ENCODE measurements around the gene ZNF827.
"Not testable (repeated sequence)": the region's sequence is repeated elsewhere in the genome, so short reads cannot be mapped to it uniquely, and the experiment has no call there.

Gene ZNF827

GRCh38 chr4:145861336-145862318 is 77.0 kb downstream of the ZNF827 start:
- no peak for DNase-seq

DNA sequence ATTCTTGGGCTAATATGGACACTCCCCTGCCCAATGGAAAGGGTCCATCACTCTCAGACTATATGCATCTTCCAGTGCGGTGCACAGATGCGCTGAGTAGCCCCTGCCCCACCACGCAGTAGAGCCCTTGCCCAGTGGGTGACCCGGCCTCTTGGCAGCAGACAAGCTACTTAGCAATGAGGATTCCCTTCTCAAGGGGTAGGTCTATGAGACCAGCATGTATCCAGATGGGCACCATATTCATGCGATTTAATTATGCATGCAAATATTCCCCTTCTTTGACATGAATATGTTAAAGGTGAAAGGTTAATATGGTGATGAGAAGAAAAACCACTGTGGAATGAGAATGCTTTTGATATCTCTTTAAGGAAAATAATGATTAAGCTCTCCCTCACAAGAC is 77.7 kb downstream of the ZNF827 start:
- DNase-seq: no peak

GRCh38 chr4:145860446-145860845 is 78.2 kb downstream of the ZNF827 start:
- DNase-seq: no peak

DNA sequence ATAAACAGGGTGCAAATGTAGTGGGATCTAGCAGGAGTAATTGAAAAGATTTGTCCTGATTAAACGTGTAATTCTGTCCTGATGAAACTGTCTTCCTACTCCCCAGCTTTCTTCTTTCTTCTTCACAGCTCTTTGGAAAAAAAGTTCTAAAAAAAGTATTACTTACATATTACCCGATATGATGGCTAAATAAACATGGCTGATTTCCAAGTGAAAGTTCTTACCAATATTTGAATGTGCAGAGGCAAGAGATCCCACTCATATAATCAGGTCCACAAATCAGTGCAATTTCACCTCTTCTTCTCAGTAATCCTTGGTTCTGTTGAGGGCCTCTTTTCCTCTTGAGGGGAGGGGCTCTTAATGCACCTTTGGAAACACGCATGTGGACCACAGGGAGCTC is 78.7 kb downstream of the ZNF827 start:
- no peak for DNase-seq

DNA sequence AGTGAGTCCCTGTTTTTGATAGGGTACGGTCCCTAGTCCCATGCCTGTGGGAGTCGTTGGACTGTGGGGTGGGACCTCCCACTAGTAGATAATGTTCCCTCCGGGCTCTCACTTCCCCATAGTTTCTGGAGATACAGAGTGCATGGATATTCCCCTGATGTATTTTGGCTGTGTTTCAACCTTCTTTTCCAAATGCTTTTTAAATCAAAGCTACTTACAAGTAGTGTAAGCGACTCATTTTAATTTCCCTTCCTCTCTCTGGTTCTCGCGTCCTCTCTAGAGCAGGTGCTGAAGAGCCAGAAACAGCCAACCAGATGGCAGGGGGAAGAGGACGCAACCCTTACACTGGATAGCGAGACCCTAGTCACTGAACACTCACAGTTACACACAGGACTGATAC is 79.2 kb downstream of the ZNF827 start:
- DNase-seq: no peak

DNA sequence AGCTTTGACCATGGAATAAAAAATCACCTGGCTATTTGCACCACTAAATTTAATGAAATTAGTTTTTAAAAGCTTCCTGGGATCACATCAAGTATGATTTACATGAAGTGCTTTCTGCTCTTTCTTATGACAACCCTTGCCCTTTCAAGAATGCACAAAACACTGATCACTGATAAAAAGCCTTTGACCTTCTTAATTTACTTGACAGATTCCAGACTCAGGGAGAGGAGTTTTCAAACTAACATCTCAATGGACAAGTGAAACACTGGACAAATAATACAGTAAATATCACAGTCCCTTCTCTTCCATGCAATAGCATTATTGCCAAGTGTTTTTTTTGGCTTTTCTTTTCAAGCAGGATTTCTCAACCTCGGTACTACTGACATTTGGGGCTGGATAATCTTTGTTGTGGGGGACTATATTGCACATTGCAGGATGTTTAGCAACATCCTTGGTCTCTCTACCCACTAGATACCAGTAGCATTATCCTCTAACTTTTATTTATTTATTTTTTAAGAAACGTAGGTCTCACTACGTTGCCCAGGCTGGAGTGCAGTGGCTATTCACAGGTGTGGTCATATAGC is 86.3 kb downstream of the ZNF827 start:
- no peak for DNase-seq

GRCh38 chr4:145851511-145852201 is 87.0 kb downstream of the ZNF827 start:
- DNase-seq: no peak

- no peak for DNase-seq
These were observed 90.9 kb downstream of the ZNF827 start for GRCh38 chr4:145847764-145848163.

DNA sequence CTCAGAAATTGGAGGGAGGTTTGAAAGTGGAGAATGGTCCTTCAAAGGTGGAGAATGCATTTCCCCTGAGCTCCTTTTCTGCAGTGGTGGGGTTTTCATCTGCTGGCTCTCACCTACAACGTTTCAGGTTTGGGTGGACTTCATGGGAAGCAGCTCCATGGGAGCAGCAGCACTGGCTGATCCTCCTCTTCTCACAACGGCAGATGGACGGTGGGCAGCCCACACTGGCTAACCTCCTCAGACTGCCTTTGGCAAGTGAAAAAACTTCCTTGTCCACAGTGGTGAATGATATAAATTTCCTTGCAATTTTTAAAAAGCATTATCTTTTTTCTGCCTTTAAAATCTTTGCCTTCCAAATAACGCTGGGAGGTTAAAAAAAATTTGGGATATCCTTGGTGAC is 93.5 kb downstream of the ZNF827 start:
- no peak for DNase-seq

DNA sequence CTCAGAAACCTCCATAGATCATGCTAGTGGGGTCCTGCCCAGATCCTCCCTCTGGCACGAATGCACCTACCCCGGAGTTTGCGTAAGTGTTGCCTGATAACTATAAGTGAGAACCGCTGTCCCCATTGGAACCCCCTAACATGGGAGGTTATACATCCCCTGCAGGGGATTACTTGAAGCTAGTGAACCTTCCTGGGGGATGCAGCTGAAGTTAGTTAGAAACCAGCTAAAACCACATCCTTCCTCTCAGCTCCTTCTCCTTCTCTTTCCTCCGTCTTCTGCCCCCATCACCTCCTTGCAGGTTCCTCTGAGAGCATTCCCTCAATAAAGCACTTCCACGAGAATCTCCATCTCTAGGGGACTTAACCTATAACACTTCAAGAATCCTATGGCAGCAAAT is 95.0 kb downstream of the ZNF827 start:
- no peak for DNase-seq

DNA sequence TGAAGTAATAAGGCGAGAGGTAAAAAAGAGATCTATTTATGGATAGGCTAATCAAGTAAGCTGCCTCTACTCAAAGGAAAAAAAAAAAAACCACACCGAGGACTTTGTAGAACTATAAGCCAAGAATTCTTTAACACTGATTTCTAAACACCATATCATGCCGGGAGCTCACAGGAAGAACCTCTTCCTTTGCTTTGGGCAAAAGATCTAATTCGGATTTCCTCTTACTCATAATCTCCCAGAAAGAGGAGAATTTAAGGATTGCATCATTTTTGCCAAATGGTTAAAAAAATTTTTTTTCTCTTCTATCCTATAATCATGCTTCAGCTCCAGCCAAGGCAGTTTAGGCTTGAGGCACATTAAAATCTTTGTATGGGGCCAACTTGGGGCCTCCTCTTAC is 95.5 kb downstream of the ZNF827 start:
- DNase-seq: no peak

DNA sequence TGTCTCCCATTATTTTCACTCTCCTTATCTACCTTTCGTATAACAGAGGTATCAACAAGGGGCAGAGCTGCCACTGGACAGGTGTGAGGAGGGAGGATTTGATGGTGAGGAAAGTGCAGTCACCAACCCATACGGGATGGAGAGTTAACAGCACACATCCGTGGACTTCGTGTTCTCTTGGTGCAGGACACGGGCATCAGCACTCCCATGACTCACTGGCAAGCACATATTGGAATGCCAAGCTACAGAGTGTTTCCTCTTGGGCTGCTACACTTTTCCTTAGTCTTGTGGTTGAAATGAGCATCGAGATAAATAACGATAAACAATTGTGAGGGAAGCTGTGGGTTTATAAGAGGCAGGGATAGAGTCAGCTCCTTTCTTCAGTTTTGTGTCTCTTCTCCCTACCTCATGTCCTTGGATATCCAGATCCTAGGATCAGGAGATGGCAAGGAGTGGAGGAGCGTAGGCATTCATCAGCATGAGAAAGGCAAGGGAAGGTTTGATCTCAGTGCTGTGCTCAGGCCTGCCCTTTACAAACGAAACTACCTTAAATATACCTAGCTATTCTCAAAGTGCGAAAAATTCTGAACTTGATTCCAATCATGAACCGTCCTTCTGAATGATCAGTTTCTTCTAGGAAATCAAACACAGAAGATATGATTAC is 96.3 kb downstream of the ZNF827 start:
- no peak for DNase-seq

DNA sequence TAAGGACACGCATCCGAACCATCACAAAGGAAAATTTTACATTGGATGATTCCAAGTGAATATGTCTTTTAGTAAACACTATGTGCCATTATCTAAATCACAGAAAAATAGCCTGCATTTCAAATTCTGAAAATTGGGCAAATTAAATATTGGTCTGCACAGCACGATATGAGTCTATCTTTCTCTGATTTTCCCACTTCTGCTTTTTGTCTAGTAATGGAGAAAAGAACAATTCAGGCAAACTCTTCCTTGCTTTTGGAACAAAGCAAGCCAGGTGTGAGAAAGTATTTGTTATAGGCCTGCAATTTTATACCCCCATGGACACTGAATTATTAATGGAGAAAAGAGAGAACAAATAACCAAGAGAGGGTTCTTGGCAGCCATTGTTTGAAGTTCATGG is 97.8 kb downstream of the ZNF827 start:
- no peak for DNase-seq

GRCh38 chr4:145840162-145840768 is 98.4 kb downstream of the ZNF827 start:
- no peak for DNase-seq

DNA sequence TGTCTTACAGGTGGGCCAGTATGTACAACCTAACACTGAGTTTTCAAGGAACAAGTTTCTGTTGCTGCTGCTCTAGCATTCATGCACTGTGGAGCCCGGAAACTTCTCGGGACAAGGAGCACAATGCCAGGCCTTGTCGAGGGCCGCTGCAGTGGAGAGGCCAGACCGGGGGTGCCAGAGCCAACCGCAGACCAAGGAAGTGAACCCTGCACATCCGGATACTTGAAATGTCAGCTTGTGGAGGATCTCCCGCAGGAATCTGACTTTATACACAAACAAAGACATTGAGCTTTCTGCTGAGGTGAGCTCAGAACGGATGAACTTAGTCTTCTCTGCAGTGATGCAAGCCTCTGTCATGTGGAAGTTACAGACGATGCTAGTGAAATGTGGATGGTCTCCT is 99.5 kb downstream of the ZNF827 start:
- DNase-seq: no peak

DNA sequence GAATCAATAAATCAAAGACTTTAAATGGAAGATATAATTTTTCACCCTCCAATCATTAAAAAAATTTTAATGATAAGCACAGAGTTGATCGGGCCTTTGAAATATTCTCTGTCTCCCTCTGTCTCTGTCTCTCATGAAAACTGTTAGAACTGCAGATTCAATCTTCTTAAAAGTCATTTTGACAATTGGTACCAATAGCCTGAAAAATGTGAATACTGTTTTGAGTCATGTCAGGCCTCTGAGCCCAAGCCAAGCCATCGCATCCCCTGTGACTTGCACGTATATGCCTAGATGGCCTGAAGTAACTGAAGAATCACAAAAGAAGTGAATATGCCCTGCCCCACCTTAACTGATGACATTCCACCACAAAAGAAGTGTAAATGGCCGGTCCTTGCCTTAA is 106.2 kb downstream of the ZNF827 start:
- DNase-seq: not testable (repeated sequence)

DNA sequence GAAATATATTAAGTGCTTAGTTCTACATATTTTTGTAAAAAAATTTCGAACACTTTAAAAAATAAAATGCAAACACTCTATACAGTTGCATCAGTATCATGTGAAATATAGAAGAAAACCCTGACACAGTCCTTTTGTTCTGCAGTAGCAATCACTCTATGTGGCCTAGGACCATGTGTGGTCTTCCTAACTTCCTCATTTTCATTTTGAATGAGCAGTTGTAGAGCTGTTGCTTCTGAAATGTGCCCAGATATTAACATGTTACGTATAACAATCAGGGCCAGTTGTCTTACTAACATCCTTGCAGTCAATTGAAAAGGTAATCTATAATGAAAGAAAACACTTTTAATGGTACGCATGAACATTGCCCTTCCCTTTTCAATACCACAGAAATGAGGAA is 107.9 kb downstream of the ZNF827 start:
- DNase-seq: no peak

GRCh38 chr4:145829629-145830395 is 108.8 kb downstream of the ZNF827 start:
- no peak for DNase-seq

- no peak for DNase-seq
These were observed 109.7 kb downstream of the ZNF827 start for GRCh38 chr4:145828802-145829485.

DNA sequence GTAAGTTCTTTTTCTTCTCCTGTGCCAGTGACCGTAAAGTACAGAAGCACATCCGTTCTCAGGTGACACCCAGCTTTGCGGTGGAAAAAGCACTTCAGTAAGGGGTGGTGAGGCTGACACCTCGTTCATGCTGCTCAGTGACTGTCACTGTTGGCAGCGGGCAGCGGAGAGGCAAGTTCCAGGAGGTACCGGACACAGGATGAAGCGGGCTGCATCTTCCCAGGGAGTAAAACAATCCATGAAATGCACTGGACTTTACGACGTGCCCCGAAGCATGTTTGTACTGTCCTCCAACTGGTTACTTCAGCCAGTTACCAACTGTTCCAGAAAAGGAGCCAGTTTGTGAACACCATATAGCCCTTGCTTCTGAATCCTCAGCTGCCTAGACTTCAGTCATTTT is 110.7 kb downstream of the ZNF827 start:
- no peak for DNase-seq

DNA sequence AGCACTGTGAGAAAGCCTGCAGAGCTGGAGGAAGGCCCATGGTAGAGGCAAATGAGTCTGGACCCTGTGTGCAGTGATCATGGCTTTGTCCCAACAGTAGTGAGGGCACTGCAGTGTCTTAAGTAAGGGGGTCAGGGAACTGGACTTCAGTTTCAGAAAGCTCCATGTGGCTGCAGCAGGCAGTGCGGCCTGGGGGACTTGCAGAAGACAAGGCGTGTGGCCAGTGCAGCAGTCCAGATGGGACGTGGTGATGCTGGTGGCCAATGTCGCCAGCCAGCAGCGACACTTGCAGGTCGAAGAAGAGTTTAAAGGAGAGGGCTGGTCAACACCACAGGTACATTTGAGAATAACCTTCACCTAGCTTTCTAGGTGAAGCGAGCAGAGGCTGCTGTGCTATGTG is 113.4 kb downstream of the ZNF827 start:
- DNase-seq: no peak
